GM21381 (cell line): ENCODE results near the gene SHROOM2.
"Not testable (repeated sequence)": the region's sequence is repeated elsewhere in the genome, so short reads cannot be mapped to it uniquely, and the experiment has no call there.

Source experiments
- ATAC-seq: cut with Tn5 transposase; IDR thresholded peaks from one replicate; pipeline ENCODE4 v1.9.1; 2021; ENCODE audit warnings: mild to moderate bottlenecking, moderate library complexity; ENCODE audit not compliant: unreplicated experiment

Gene SHROOM2

GRCh38 chrX:9785254-9785943 lies 830 bp upstream of the SHROOM2 start:
- ATAC-seq = no peak

GRCh38 chrX:9786798-9787635 lies 788 bp downstream of the SHROOM2 start:
- ATAC-seq = no peak

GRCh38 chrX:9788911-9789310 lies 2.7 kb downstream of the SHROOM2 start:
- no peak for ATAC-seq

- ATAC-seq = no peak
These were observed 3.3 kb downstream of the SHROOM2 start for GRCh38 chrX:9789555-9789954.

- no peak for ATAC-seq
These were observed 4.6 kb downstream of the SHROOM2 start for GRCh38 chrX:9790866-9791265.

GRCh38 chrX:9794495-9794894 lies 8.3 kb downstream of the SHROOM2 start:
- ATAC-seq = no peak

- ATAC-seq = no peak
These were observed 11.4 kb downstream of the SHROOM2 start for GRCh38 chrX:9797384-9798360.

- ATAC-seq = no peak
These were observed 16.5 kb downstream of the SHROOM2 start for GRCh38 chrX:9802737-9803136.

- no peak for ATAC-seq
These were observed 18.2 kb downstream of the SHROOM2 start for GRCh38 chrX:9804444-9804843.

- no peak for ATAC-seq
These were observed 19.7 kb downstream of the SHROOM2 start for GRCh38 chrX:9805956-9806355.

GRCh38 chrX:9807355-9808182 lies 21.3 kb downstream of the SHROOM2 start:
- ATAC-seq = no peak

- not testable (repeated sequence) for ATAC-seq
These were observed 23.6 kb downstream of the SHROOM2 start for GRCh38 chrX:9809876-9810275.

GRCh38 chrX:9811086-9811485 lies 24.9 kb downstream of the SHROOM2 start:
- not testable (repeated sequence) for ATAC-seq

- no peak for ATAC-seq
These were observed 30.0 kb downstream of the SHROOM2 start for GRCh38 chrX:9816084-9816700.

- no peak for ATAC-seq
These were observed 35.3 kb downstream of the SHROOM2 start for GRCh38 chrX:9821572-9821971.

- ATAC-seq = no peak
These were observed 38.3 kb downstream of the SHROOM2 start for GRCh38 chrX:9824554-9824953.

GRCh38 chrX:9825129-9825790 lies 39.0 kb downstream of the SHROOM2 start:
- no peak for ATAC-seq

- ATAC-seq = no peak
These were observed 39.7 kb downstream of the SHROOM2 start for GRCh38 chrX:9825966-9826365.
